IPS-18a (cell line): ENCODE results near the gene GRM1.
"Not testable (repeated sequence)": the region's sequence is repeated elsewhere in the genome, so short reads cannot be mapped to it uniquely, and the experiment has no call there.

Source experiments
- H3K27ac ChIP-seq: one replicate; pipeline ENCODE4 v1.5.1; 2013; ENCODE audit warnings: low read length
- H3K27me3 ChIP-seq: one replicate; pipeline ENCODE4 v1.6.1; 2013; ENCODE audit warnings: mild to moderate bottlenecking, low read length; ENCODE audit not compliant: control insufficient read depth, insufficient read depth
- H3K36me3 ChIP-seq: one replicate; pipeline ENCODE4 v1.6.1; 2013; ENCODE audit warnings: low read depth, low read length; ENCODE audit not compliant: control insufficient read depth
- H3K4me1 ChIP-seq: one replicate; pipeline ENCODE4 v1.6.1; 2013; ENCODE audit warnings: low read depth, low read length; ENCODE audit not compliant: control insufficient read depth
- H3K4me3 ChIP-seq: one replicate; pipeline ENCODE4 v1.5.1; 2013; ENCODE audit warnings: low read length
- H3K9ac ChIP-seq: one replicate; pipeline ENCODE4 v1.6.1; 2013; ENCODE audit warnings: mild to moderate bottlenecking, low read length, moderate library complexity
- H3K9me3 ChIP-seq: one replicate; pipeline ENCODE4 v1.6.1; 2013; ENCODE audit warnings: low read depth, low read length; ENCODE audit not compliant: control insufficient read depth

The GRM1 gene

GRCh38 chr6:146243646-146244045 is 214.8 kb downstream of the GRM1 start:
- not testable (repeated sequence) for H3K36me3 ChIP-seq, H3K4me3 ChIP-seq, H3K27ac ChIP-seq, H3K9ac ChIP-seq, H3K4me1 ChIP-seq, H3K9me3 ChIP-seq, H3K27me3 ChIP-seq

- Histone ChIP-seq H3K4me1 (no peaks in the 10 kb centered on the region), H3K4me3 (no peak overlapping the region), H3K27ac (no peak overlapping the region), H3K27me3 (no peaks in the 10 kb centered on the region), H3K36me3 (no peaks in the 10 kb centered on the region), H3K9me3 (no peaks in the 10 kb centered on the region), H3K9ac (no peak overlapping the region)
Measured at GRCh38 chr6:146244630-146245143, 215.8 kb downstream of the GRM1 start.

GRCh38 chr6:146246028-146246427 is 217.2 kb downstream of the GRM1 start:
- H3K9ac ChIP-seq = no peak overlapping the region
- H3K27me3 ChIP-seq = no peaks in the 10 kb centered on the region
- H3K27ac ChIP-seq = no peak overlapping the region
- no peaks in the 10 kb centered on the region for H3K36me3 ChIP-seq
- no peaks in the 10 kb centered on the region for H3K4me1 ChIP-seq
- H3K9me3 ChIP-seq = no peaks in the 10 kb centered on the region
- no peak overlapping the region for H3K4me3 ChIP-seq

GRCh38 chr6:146253691-146254090 is 224.8 kb downstream of the GRM1 start:
- no peak overlapping the region for H3K4me3 ChIP-seq
- no peak overlapping the region for H3K9ac ChIP-seq
- no peak overlapping the region for H3K27ac ChIP-seq
- no peaks in the 10 kb centered on the region for H3K36me3 ChIP-seq
- no peaks in the 10 kb centered on the region for H3K27me3 ChIP-seq
- no peaks in the 10 kb centered on the region for H3K9me3 ChIP-seq
- H3K4me1 ChIP-seq = peaks cover 8% of the 10 kb centered on the region

GRCh38 chr6:146258206-146258605 is 229.3 kb downstream of the GRM1 start:
- Histone ChIP-seq H3K9me3 (no peaks in the 10 kb centered on the region), H3K36me3 (no peaks in the 10 kb centered on the region), H3K4me3 (no peak overlapping the region), H3K27me3 (no peaks in the 10 kb centered on the region), H3K9ac (no peak overlapping the region), H3K27ac (no peak overlapping the region), H3K4me1 (peaks cover 8% of the 10 kb centered on the region)

- H3K4me1 ChIP-seq = peaks cover 8% of the 10 kb centered on the region
- H3K36me3 ChIP-seq = no peaks in the 10 kb centered on the region
- H3K27ac ChIP-seq = no peak overlapping the region
- H3K4me3 ChIP-seq = no peak overlapping the region
- H3K9ac ChIP-seq = no peak overlapping the region
- H3K27me3 ChIP-seq = no peaks in the 10 kb centered on the region
- no peaks in the 10 kb centered on the region for H3K9me3 ChIP-seq
Measured at GRCh38 chr6:146260886-146261285, 232.0 kb downstream of the GRM1 start.

GRCh38 chr6:146265056-146265455 is 236.2 kb downstream of the GRM1 start:
- Histone ChIP-seq H3K9ac (no peak overlapping the region), H3K4me3 (no peak overlapping the region), H3K27ac (no peak overlapping the region), H3K36me3 (no peaks in the 10 kb centered on the region), H3K9me3 (no peaks in the 10 kb centered on the region), H3K27me3 (no peaks in the 10 kb centered on the region), H3K4me1 (peaks cover 6% of the 10 kb centered on the region)

- H3K36me3 ChIP-seq = no peaks in the 10 kb centered on the region
Measured at GRCh38 chr6:146267447-146267846, 238.6 kb downstream of the GRM1 start.

GRCh38 chr6:146267946-146268345 is 239.1 kb downstream of the GRM1 start:
- Histone ChIP-seq H3K36me3 (no peaks in the 10 kb centered on the region), H3K4me1 (peaks cover 6% of the 10 kb centered on the region), H3K27me3 (no peaks in the 10 kb centered on the region), H3K9me3 (no peaks in the 10 kb centered on the region), H3K27ac (no peak overlapping the region), H3K4me3 (no peak overlapping the region), H3K9ac (no peak overlapping the region)

More at GRCh38 chr6:146267447-146267846, 238.6 kb downstream of the GRM1 start:
- Histone ChIP-seq H3K9ac (no peak overlapping the region), H3K9me3 (no peaks in the 10 kb centered on the region), H3K27me3 (no peaks in the 10 kb centered on the region), H3K27ac (no peak overlapping the region), H3K4me1 (peaks cover 6% of the 10 kb centered on the region), H3K4me3 (no peak overlapping the region)

- H3K9me3 ChIP-seq = no peaks in the 10 kb centered on the region
- no peak overlapping the region for H3K27ac ChIP-seq
- no peak overlapping the region for H3K4me3 ChIP-seq
- H3K36me3 ChIP-seq = no peaks in the 10 kb centered on the region
- no peaks in the 10 kb centered on the region for H3K27me3 ChIP-seq
- H3K4me1 ChIP-seq = peaks cover 8% of the 10 kb centered on the region
- no peak overlapping the region for H3K9ac ChIP-seq
Measured at GRCh38 chr6:146269482-146269881, 240.6 kb downstream of the GRM1 start.

- not testable (repeated sequence) for H3K9me3 ChIP-seq, H3K27ac ChIP-seq, H3K4me1 ChIP-seq, H3K36me3 ChIP-seq, H3K27me3 ChIP-seq, H3K9ac ChIP-seq, H3K4me3 ChIP-seq
Measured at GRCh38 chr6:146271163-146271562, 242.3 kb downstream of the GRM1 start.

- Histone ChIP-seq H3K36me3 (no peaks in the 10 kb centered on the region), H3K27ac (no peak overlapping the region), H3K4me3 (no peak overlapping the region), H3K9ac (no peak overlapping the region), H3K27me3 (no peaks in the 10 kb centered on the region), H3K9me3 (no peaks in the 10 kb centered on the region), H3K4me1 (peaks cover 8% of the 10 kb centered on the region)
Measured at GRCh38 chr6:146273490-146273889, 244.6 kb downstream of the GRM1 start.
